GM18909 (cell line): ENCODE results near the gene CIART.
"Not testable (repeated sequence)": the region's sequence is repeated elsewhere in the genome, so short reads cannot be mapped to it uniquely, and the experiment has no call there.

ENCODE experiments used
- ATAC-seq: cut with Tn5 transposase; IDR thresholded peaks from one replicate; pipeline ENCODE4 v1.9.1; 2021; ENCODE audit warnings: mild to moderate bottlenecking; ENCODE audit not compliant: unreplicated experiment, poor library complexity

CIART gene

DNA sequence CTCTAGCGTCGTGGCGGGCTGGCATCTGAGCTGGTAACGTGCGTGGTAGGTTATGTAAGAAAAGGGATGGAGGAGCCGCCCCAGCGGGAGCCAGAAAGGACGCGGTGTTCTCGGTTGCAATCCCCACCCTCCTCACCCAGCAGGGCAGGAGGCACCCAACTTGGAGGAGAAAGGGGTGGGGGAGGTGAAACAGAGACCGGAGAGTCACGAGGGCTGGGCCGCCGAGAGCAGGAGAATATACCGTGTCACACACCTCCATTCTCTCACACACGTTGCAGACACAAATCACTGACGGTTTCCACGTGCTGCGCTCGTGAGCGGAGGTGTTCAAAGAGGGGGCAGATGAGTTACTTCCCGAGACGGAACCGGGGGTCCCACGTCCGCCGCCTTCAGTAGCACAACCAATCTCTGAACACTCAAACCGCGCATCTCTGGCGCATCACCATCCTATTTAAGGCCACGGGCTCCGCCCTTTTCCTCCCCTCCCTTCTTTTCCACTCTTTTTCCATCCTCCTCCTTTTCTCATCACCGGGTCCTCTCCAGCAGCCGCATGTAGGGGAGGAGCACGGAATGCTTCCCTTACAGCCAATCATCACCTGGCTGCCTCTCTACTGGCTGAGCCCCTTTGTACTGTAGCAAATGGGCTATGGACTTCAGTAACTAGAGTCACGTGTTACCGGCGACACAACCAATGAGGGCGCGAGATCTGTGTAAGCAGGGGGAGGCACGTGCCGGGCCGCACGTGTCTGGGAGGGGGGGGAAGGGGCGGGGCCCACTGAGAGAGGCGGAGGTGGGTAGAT, at the start of gene CIART:
CIART (plus strand) TSS at position 797 of the 800 bp plus-strand sequence. CDS start 714 bp downstream, outside the sequence.
- peak; percentile 59 for ATAC-seq

DNA sequence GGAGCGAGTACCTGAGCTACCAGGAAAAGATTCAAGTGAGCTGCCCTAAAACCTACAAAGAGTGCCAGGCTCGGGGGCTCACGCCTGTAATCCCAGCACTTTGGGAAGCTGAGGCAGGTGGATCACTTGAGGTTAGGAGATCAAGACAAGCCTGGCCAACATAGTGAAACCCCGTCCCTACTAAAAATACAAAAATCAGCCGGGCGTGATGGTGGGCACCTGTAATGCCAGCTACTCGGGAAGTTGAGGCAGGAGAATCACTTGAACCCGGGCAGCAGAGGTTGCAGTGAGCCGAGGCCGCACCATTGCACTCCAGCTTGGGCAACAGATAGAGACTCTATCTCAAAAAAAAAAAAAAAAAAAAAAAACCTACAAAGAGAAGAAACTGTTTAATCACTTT, 49.4 kb upstream of the CIART start:
- not testable (repeated sequence) for ATAC-seq

DNA sequence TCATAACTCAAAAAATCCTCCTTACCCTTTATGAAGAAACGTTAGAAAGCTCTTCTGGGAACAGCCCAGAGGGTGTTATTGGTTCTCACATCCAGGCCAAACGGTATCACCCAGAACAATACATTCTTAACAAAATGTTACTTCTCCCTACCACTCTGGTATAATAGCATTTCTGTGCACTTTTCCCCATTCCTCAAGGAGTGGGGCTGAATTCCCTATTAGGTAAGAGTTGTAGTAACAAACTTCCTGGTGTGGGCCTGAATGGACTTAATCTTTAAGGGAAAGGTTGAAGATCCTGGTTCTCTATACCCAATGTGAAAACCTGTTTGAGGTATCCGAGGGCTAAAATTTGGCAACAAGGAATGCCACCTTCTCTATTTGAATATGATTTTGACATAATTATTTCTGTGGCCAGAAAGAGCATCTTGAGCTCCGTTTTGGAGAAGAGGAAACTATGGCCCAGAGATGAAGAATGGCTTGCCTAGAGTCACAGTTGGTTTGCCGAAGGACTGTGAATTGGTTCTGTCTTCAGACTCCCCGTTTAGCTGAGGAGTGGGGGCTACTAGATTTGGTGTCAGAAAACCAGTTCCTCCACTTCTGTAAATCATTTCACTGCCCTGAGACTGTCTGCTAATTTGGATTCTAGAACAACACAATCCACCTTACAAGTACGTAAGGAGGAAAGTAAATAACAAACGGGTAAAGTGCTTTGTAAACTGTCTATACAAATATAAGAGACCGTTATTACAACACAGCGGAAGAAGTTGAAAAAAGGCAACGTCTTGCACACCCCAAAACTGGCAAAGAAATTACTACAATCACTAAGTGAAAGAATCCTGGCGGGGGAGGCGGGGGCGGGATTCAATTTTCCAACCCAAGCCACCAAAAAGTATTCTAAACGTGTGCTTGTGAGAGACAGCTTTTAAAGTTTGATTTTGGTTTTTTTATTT, 48.7 kb upstream of the CIART start:
- ATAC-seq, result no peak

GRCh38 chr1:150234309-150234565, 48.1 kb upstream of the CIART start:
- ATAC-seq, result no peak

GRCh38 chr1:150234566-150235293, 47.6 kb upstream of the CIART start:
- ATAC-seq, result peak; percentile 53

DNA sequence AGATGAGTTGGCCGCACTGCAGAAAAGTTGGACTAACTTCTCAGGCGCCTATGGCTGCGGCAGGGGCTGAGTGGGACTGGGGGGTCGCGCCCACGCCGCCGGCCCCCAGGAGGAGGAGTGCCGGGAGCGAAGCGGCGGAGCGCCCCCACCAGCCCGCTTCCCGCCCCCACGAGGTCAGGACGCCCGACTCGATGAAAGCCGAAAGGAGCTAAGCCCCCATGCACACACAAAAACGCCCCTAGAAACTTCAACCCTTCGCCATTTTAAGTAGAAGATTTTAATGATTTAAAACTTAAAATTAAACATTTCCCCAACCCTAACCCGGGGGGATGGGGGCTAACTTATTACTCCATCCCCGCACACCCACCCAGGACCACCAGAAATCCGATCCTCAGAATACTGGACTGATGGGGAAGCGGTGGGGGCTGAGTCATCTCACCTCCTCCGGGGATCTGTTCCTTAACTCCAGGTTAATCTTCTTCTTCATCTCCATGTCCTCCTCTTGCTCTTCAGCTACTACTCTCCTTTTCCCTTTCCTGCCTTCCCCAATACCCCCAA, 47.0 kb upstream of the CIART start:
- no peak for ATAC-seq

DNA sequence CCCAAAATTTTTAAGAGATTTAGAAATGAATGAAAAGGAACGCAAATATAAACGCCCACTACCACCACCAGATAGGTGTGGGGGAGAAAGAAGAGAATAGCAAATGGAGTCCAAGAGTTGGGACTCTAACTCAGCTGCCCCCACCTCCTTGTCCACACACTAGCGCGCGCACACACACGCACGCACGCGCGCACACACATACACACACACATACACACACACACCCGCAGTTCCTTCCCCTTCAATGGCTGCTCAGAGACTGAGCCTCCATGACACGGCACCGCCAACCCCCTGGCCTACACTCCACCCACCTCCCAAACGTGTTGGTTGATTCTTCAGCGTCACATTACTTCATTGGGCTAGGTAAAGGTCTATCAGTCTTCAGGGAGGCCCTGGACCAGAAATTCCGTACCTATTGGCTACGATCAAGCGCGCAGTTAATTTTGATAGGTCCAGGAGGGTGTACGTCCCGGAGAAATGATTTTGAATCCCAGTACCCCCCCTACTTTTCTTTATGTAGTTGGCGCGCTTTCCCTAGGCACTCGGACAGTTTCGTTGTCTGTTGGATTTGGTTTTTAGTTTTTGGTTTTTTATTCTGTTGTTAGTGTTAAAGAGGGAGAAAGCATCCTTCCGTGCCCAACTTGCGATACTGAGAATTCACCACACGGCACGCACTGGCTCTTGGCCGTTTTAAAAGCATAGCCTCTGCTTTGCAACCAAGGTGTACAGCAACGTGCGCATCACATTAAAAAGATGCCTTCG, 46.3 kb upstream of the CIART start, which contains the start of gene ANP32E:
ANP32E (minus strand) TSS at position 261 of the 762 bp plus-strand sequence. CDS start 326 bp downstream, outside the sequence.
- peak; percentile 84 for ATAC-seq

DNA sequence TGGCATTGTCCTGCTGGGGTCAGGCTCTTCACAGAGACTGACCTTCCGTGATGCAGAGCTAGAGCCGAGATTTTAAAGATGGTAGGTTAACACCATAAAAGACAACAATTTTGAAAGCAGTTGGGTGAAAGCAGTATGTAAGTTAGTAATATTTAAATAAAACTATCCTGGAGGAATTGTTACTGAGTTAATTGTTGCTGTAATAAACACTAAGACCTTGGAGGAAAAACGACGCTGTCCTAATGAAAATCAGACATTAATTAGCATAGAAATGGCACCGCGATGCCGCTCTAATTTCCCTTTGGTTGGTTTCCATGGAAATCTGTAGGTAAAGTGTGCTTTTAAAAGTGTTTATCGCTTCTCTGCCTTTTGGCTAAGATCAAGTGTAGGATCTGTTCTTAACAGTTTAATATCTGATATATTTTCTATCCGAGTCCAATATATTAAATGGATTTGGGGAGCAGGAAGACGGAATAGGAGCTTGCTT, 45.7 kb upstream of the CIART start:
- no peak for ATAC-seq

GRCh38 chr1:150237176-150237575, 45.2 kb upstream of the CIART start:
- ATAC-seq, result not testable (repeated sequence)

DNA sequence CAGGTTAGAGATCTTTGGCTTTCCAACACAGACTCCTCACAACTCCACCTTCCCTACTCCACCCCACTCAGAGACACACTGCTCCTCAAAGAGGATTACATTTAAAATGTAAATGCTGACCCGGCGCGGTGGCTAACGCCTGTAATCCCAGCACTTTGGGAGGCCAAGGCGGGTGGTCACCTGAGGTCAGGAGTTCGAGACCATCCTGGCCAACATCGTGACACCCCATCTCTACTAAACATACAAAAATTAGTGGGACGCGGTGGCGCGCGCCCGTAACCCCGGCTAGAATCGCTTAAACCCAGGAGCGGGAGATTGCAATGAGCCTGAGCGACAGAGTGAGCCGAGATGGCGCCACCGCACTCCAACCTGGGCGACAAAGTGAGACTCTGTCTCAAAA, 44.6 kb upstream of the CIART start:
- no peak for ATAC-seq

DNA sequence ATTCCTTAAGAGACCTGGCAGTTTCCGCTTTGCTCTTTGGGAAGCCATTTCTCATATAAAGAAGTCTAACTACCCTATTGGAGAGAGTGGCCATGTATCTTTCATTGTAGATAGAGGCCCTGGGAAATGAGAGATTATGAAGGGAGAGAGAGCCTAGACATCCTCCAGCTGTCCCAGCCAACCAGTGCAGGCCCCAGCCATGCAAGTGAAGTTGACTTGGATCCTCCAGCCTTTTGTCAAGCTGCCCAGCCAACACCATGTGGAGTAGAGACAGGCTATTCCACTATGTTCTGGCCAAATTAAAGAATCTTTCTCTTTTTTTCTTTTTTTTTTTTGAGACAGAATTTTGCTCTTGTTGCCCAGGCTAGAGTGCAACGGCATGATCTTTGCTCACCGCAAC, 39.4 kb upstream of the CIART start:
- no peak for ATAC-seq

DNA sequence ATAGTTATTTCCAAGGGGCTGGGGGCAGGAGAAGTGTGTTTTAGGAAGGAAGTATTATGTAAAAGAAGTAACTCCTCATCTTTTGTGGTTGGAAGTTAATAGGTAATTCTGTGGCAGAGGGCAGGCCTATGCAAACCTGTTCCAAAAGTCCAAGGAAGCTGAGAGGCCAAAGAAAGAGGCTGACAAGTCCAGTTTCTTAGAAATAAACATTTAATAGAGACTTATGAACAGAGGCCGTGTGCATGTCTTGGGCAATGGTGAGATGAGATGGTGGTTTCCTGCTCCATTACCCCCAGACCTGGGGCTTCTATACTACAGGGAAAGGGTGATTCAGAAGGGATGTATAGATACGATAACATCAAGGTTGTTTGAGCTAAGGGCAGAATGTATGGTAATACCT, 32.4 kb upstream of the CIART start:
- ATAC-seq, result no peak

DNA sequence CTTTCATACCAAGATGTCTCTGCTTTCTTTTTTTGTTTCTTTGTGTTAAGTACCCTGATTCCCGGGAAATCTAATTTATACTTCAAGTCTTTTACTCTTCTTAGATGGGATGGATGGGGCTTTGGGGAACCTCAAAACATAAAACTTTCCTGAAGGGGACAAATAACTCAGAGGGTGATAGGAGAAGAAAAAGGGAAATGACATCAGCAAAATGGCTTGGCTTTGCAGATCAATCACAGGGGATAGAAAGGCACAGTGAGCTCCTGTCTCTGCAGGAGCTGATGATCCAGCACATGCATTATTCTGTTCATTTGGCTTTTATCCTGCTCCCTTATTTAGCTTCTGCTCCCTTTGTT, 26.2 kb upstream of the CIART start:
- ATAC-seq, result no peak

GRCh38 chr1:150256554-150257341, 25.6 kb upstream of the CIART start:
- no peak for ATAC-seq

GRCh38 chr1:150257624-150258585, 24.4 kb upstream of the CIART start, which contains the start of gene CA14:
Gene CA14 (plus strand): TSS chr1:150257774. CDS start chr1:150258129, 355 bp downstream.
- no peak for ATAC-seq

- ATAC-seq, result no peak
Measured at GRCh38 chr1:150259217-150259616, 23.1 kb upstream of the CIART start.
